AG04450 (cell line): ENCODE measurements around the gene SLC16A9. TPM values are rescaled to one million over a fixed set of nuclear protein-coding genes. Genes with fewer than 3 reads are reported as not detected.
"Not testable (repeated sequence)": the region's sequence is repeated elsewhere in the genome, so short reads cannot be mapped to it uniquely, and the experiment has no call there.

Experiments
- CTCF ChIA-PET: fragments of 300-600, 350-600 bp; formaldehyde crosslinking; extraction: SDS; loops from one replicate; lab custom pipeline; 2022; ENCODE audit warnings: antibody characterized with exemption, inconsistent platforms; lab: Charles Lee
- POLR2A ChIA-PET: fragments of 350-600 bp; formaldehyde crosslinking; extraction: SDS; loops from one replicate; lab custom pipeline; 2021; ENCODE audit warnings: antibody characterized with exemption, inconsistent platforms; lab: Yijun Ruan, JAX
- DNase-seq: peaks from one replicate; pipeline ENCODE4 v3.0.0-alpha.2; 2011; ENCODE audit warnings: low read depth, low spot score
- H3K27ac ChIP-seq: one replicate; pipeline ENCODE4 v1.5.1; 2012; ENCODE audit warnings: low read depth, low read length, control low read depth
- H3K27me3 ChIP-seq: one replicate; pipeline ENCODE4 v1.6.0; 2012; ENCODE audit warnings: low read length; ENCODE audit not compliant: control insufficient read depth, insufficient read depth
- H3K4me3 ChIP-seq: 2 replicates; pipeline ENCODE4 v1.5.1; 2011; ENCODE audit warnings: mild to moderate bottlenecking, low read depth, low read length, control low read depth
- H3K9me3 ChIP-seq: 2 replicates; pipeline ENCODE4 v1.5.1; 2012; ENCODE audit warnings: low read length; ENCODE audit not compliant: control insufficient read depth, insufficient read depth
- CTCF ChIP-seq: IDR thresholded peaks from 2 replicates; pipeline ENCODE4 v1.5.1; 2011; ENCODE audit warnings: low read depth, low read length, control low read depth, inconsistent platforms
- polyA plus RNA-seq: library from polyadenylated mRNA; depleted of rRNA; stranded (reverse); fragments of >200 nt; gene quantifications from 2 replicates; pipeline ENCODE4 v1.2.3, GENCODE V29; 2011

SLC16A9 gene
- polyA plus RNA-seq, 1 experiment: 0.12 TPM

GRCh38 chr10:59729167-59729566, 19.5 kb upstream of the SLC16A9 start:
- POLR2A ChIA-PET, CTCF ChIA-PET: not testable (repeated sequence)

GRCh38 chr10:59724098-59724938, 14.7 kb upstream of the SLC16A9 start:
- no peak overlapping the region for H3K4me3 ChIP-seq
- ChIA-PET POLR2A (no interaction called here), CTCF (no interaction called here)
- H3K27me3 ChIP-seq: no peaks in the 10 kb centered on the region
- no peak for DNase-seq
- no peak overlapping the region for H3K27ac ChIP-seq
- no peaks in the 10 kb centered on the region for H3K9me3 ChIP-seq
- TF ChIP-seq CTCF: no peak

More at GRCh38 chr10:59729167-59729566, 19.5 kb upstream of the SLC16A9 start:
- not testable (repeated sequence) for H3K4me3 ChIP-seq, H3K9me3 ChIP-seq, H3K27ac ChIP-seq, DNase-seq, H3K27me3 ChIP-seq

DNA sequence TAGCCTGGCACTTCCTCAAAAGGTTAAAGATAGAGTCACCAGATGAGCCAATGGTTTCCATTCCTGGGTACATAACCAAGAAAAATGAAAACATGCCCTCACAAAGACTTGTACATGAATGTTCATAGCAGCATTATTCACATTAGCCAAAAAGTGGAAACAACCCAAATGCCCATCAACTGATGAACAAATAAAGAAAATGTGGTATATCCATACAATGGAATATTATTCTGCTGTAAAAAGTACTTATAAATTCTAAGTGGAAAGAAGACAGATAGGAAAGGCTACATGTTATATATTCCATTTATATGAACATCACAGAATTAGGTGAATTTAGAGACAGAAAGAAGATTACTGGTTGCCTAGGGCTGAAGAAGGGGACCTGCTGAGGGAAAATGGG, 10.7 kb upstream of the SLC16A9 start:
- H3K27ac ChIP-seq: no peak overlapping the region
- POLR2A ChIA-PET: no interaction called here
- no peak for TF ChIP-seq CTCF
- H3K9me3 ChIP-seq: no peaks in the 10 kb centered on the region
- DNase-seq: no peak
- H3K4me3 ChIP-seq: no peak overlapping the region
- CTCF ChIA-PET: interaction anchor here (1.5 kb wide), 1 partner anchor 111 kb away, joined by 4 read pairs; no protein-coding TSS in a partner anchor
- H3K27me3 ChIP-seq: no peaks in the 10 kb centered on the region

DNA sequence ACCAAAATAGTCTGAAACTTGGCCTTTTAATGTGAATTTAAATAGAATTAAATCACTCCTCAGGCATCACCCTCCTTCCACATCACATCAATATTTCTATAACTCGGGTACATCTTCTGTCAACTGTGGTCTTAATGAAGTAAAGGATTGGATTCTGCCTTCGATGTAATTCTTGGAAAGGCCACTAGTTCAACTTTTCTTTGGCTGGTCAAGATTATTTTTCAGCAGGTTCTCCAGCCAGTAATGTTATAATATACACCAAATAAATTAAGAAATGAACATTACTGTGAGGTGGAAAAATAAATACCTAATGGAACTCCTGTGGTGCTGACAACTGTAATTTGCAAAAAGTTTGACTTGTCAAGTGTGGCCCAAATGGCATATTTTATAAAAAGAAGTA, 9.7 kb upstream of the SLC16A9 start:
- CTCF ChIA-PET: no interaction called here
- POLR2A ChIA-PET: no interaction called here
- DNase-seq: no peak
- H3K4me3 ChIP-seq: no peak overlapping the region
- 0 out of 2 replicates have a peak, but pooled peaks have one; percentile 10 for TF ChIP-seq CTCF
- H3K9me3 ChIP-seq: no peaks in the 10 kb centered on the region
- H3K27ac ChIP-seq: no peak overlapping the region
- H3K27me3 ChIP-seq: no peaks in the 10 kb centered on the region

DNA sequence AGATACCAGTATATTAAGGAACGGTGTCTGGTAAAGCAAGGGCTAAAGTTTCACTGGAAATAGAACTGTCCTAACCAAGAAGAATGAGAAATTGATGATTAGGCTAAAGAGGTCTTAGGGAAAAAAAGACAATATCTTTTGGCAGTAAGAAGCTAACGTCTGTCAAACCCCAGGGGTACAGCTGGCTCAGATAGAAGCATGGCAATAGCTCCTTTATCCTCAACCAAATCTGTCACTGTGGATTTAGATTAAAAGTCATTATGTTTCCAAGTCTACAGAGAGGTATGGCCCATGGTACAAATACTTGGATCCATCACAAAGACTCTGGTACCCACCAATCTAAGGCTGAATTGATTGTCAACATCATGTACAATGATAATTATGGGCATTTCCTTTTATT, 8.6 kb upstream of the SLC16A9 start:
- CTCF ChIA-PET: no interaction called here
- Histone ChIP-seq H3K27ac (no peak overlapping the region), H3K4me3 (no peak overlapping the region), H3K27me3 (no peaks in the 10 kb centered on the region), H3K9me3 (no peaks in the 10 kb centered on the region)
- TF ChIP-seq CTCF: no peak
- POLR2A ChIA-PET: no interaction called here
- DNase-seq: no peak
